ENCODE results near the gene TCHH.

The TCHH gene

GRCh38 chr1:152067150-152067549 lies 48.1 kb downstream of the TCHH start:
- no peak for DNase-seq

- DNase-seq, result no peak
These were observed 53.3 kb downstream of the TCHH start for GRCh38 chr1:152061952-152062351.

All from NCI-H2227 treated with DMSO at 0.1 percent for 48 hours (cell line).